ENCODE measurements around the gene IFT88. TPM values are rescaled to one million over a fixed set of nuclear protein-coding genes. Genes with fewer than 3 reads are reported as not detected.

The IFT88 gene
- total RNA-seq (2021) = 5.2 and 5.6 TPM in 2 replicates
- long read RNA-seq, partial matches to known transcripts = 12 of 34 reads
- long read RNA-seq, other reads (novel, unspliced or antisense) = 18 of 34 reads

- peak within 1 kb of the TSS; percentile 89 to 96 (median 96) for H3K27ac Mint-ChIP-seq
Measured at GRCh38 chr13:20566898-20567874, at the start of gene IFT88. Gene IFT88, plus strand, starts transcription at chr13:20567157. Its CDS starts 7,229 bp downstream, at chr13:20574386.

More at GRCh38 chr13:20566898-20567874, at the start of gene IFT88:
- Histone ChIP-seq H3K14ac (ENCODE audit: insufficient read depth, low read length) (peak within 1 kb of the TSS; percentile 94), H3K27me3 (ENCODE audit: insufficient read depth, low read length) (no peaks in the 10 kb centered on the region), H2BK5ac (ENCODE audit: insufficient read length, low read length) (no peak within 1 kb of the TSS), H4K8ac (replicated peaks; ENCODE audit: insufficient read length, low read depth, low read length) (no peak within 1 kb of the TSS), H2AK5ac (ENCODE audit: insufficient read length, low read length) (no peak within 1 kb of the TSS), H3K9ac (ENCODE audit: extremely low read depth, insufficient read length, low read length) (peak within 1 kb of the TSS; percentile 60), H2BK120ac (ENCODE audit: low read depth, low read length, poor library complexity, severe bottlenecking) (no peak within 1 kb of the TSS), H2BK20ac (ENCODE audit: low read depth, low read length, poor library complexity, severe bottlenecking) (no peak within 1 kb of the TSS), H3K23ac (ENCODE audit: insufficient read length, low read depth, low read length) (no peak within 1 kb of the TSS), H4K5ac (ENCODE audit: insufficient read length, low read depth, low read length) (no peak within 1 kb of the TSS), H3K27ac (ENCODE audit: insufficient read length, low read depth, low read length) (no peak within 1 kb of the TSS), H2BK12ac (ENCODE audit: insufficient read length, low read depth, low read length) (no peak within 1 kb of the TSS), H3K18ac (ENCODE audit: insufficient read length, low read depth, low read length) (peak within 1 kb of the TSS; percentile 95), H2AFZ (ENCODE audit: low read length) (no peak within 1 kb of the TSS), H3K23me2 (ENCODE audit: insufficient read length, low read depth, low read length, poor library complexity, severe bottlenecking) (peaks cover 10% of the 10 kb centered on the region), H3K4me2 (ENCODE audit: insufficient read depth, insufficient read length, low read length) (peak within 1 kb of the TSS; percentile 82), H3K79me1 (ENCODE audit: insufficient read depth, low read depth, low read length, poor library complexity, severe bottlenecking) (no peaks in the 10 kb centered on the region), H3T11ph (ENCODE audit: low read length) (no peak within 1 kb of the TSS), H3K9me3 (ENCODE audit: control insufficient read depth, low read depth, low read length) (no peaks in the 10 kb centered on the region), H4K20me1 (ENCODE audit: control insufficient read depth, insufficient read depth, insufficient read length) (no peaks in the 10 kb centered on the region), H3K4me1 (ENCODE audit: insufficient read depth, low read length) (no peaks in the 10 kb centered on the region), H4K91ac (ENCODE audit: insufficient read length, low read depth, low read length) (no peak within 1 kb of the TSS), H3K4ac (ENCODE audit: low read depth, low read length) (no peak within 1 kb of the TSS), H3K56ac (ENCODE audit: insufficient read length, low read depth, low read length) (no peak within 1 kb of the TSS), H3K79me2 (ENCODE audit: insufficient read depth, low read length) (no peaks in the 10 kb centered on the region), H2BK15ac (ENCODE audit: low read depth, low read length) (no peak within 1 kb of the TSS)
- peaks cover 4 to 23% (median 12%) of the 10 kb centered on the region in 3 experiments for H3K36me3 Mint-ChIP-seq (ENCODE audit: insufficient read depth in 1 of 3, low read depth in 3 of 3)
- H3K4me1 Mint-ChIP-seq = peaks cover 8 to 12% of the 10 kb centered on the region in 2 experiments
- H3K27me3 Mint-ChIP-seq (ENCODE audit: low read depth) = peaks cover 16% of the 10 kb centered on the region
- peak within 1 kb of the TSS; percentile 84 to 93 for H3K4me3 Mint-ChIP-seq
- DNase-seq = peak; percentile 92
- peaks cover 20 to 25% of the 10 kb centered on the region in 2 experiments for H3K9me3 Mint-ChIP-seq
- WGBS (ENCODE audit: extremely low coverage, insufficient read length, low lambda C conversion rate) = no CpG with 5 or more reads among the region's 74 CpGs
- TF ChIP-seq CTCF (conservative IDR thresholded peaks at IDR 0.05) = no peak

Measured in H9 (cell line).